HEK293T (cell line): ENCODE data around the gene KIF4A.

Source experiments
- BHLHE40 ChIP-seq: fragments of 450-650 bp; IDR thresholded peaks from 2 replicates; pipeline ENCODE4 v1.6.1; 2016; ENCODE audit warnings: mild to moderate bottlenecking, moderate library complexity, borderline replicate concordance
- HDGF ChIP-seq: fragments of 450-650 bp; IDR thresholded peaks from 2 replicates; pipeline ENCODE4 v1.6.1; 2017; ENCODE audit warnings: antibody characterized with exemption, borderline replicate concordance
- NFRKB ChIP-seq: fragments of 450-650 bp; IDR thresholded peaks from 2 replicates; pipeline ENCODE4 v1.6.1; 2016; ENCODE audit warnings: mild to moderate bottlenecking, moderate library complexity
- SP1 ChIP-seq: fragments of 450-650 bp; IDR thresholded peaks from 2 replicates; pipeline ENCODE4 v1.6.1; 2017

DNA sequence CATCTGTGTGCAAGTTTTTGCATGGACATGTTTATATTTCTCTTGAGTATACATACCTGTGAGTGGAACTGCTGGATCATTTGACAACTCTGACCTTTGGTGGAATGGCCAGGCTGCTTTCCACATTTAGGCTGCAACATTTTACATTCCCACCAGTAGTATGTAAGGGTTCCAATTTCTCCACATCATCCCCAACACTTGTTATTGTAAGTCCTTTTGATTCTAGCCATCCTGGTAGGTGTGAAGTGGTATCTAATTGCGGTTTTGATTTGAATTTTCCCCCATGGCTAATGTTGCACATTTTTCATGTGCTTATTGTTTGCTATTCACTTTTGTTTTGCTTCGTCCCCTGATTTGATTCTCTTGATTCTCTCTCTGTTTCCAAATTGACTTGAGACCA is 171.1 kb downstream of the KIF4A start:
- TF ChIP-seq SP1 (no peak), NFRKB (no peak), BHLHE40 (no peak), HDGF (no peak)
